HG03571 (cell line): ENCODE measurements around the gene FAM120C.

Source experiments
- ATAC-seq: cut with Tn5 transposase; IDR thresholded peaks from one replicate; pipeline ENCODE4 v1.9.1; 2021; ENCODE audit not compliant: unreplicated experiment

FAM120C gene

DNA sequence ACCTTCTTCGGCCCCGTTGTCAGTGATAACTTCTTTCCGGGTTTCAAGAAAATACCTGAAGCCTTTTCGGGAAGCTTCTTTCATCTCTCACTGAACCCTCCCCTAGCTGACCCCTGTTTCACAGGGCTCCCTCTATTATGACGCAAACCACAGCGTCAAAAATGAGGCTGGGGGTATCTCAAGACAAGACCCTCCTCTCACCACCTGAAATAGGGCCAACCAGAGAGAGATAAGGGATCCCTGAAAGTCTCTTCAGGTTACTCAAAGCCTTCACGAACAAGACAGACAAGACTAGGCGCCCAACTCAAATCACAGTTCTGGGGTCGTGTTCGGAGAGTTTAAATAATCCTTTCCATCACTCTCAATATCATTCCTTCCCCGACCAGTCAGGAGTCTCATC lies 140.0 kb downstream of the FAM120C start:
- ATAC-seq: no peak

DNA sequence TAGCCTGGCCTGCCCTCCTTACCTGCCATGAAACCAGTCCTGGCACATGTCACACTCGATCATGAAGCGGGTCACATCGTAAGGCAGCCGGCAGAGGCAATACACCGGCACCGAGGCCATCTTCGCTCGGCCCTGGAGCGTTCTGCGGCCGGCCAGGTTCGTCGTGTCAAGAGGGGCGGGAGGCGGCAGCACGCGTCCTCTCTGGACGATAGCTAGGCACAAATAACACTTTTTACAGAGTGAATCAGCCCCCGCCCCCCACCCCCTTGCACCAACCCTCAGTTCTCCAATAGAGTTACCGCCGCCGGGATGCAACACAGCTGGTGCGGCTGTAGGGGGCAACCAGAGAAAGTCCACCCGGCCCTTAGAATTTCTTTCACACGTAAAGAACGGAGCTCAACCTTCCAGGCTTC lies 140.4 kb downstream of the FAM120C start:
- no peak for ATAC-seq

DNA sequence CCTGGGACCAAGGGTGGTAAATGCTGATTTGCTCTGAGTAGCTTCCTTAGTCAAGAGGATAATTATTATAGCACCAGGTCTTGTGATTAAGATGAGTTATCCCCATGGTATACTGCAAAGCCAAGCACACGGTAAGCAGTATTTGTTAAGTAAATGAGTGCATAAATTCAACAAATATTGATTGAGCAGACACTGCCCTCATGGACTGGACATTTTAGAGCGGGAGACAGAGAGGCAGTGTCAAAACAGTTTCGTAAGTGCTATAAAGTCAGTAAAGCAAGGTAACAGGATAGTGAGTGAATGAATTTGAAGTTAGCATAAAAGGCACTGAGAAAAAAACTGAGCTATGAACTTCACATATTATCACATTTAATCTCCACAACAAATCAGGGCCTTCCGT lies 152.7 kb downstream of the FAM120C start:
- ATAC-seq: no peak

DNA sequence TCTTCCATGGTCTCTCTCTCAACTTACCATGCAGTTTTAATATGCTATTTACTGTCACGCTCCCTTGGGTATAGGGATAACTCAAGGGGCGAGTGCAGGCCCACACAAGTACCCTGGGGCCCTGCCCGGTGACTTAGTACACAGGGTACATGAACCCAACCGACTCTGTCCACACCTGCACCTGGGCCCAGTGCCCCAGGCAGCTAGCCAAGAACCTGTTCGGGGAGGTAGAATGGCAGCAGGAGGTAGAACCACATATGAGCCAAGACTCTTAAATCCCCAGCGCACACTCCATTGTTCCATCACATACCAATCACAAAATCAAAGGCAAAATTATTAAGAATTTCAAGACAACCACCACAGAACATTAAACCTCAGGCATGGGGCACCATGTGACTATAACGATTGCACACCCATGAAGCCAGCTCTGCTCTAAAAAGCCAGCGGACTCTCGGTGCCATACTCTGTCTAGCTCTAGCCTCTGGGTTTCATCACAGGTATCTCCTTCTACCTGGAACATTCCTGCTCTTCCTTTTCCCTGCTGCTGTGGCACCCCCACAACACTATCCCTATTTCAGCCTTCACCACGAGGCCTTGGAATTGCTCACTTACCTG lies 153.4 kb downstream of the FAM120C start:
- ATAC-seq: no peak

GRCh38 chrX:54024350-54024749 lies 158.7 kb downstream of the FAM120C start:
- no peak for ATAC-seq
